Lung (tissue), 12 donors: ENCODE data around the gene RSPO3. TPM values are rescaled to one million over a fixed set of nuclear protein-coding genes. Genes with fewer than 3 reads are reported as not detected.
"Not testable (repeated sequence)": the region's sequence is repeated elsewhere in the genome, so short reads cannot be mapped to it uniquely, and the experiment has no call there.

Experiments
- ATAC-seq: fragments of 200-7000 bp; cut with Tn5 transposase; one replicate; pipeline ENCODE4 v1.9.1; 2020; ENCODE audit warnings: moderate number of reproducible peaks; ENCODE audit not compliant: insufficient read depth, low FRiP score
- DNase-seq, 3 donors: peaks; one replicate each; pipeline ENCODE4 v3.0.0-alpha.2; 2013 to 2017
- H3K27ac ChIP-seq, 2 donors: one replicate each; pipeline ENCODE4 v1.5.1; 2013; ENCODE audit warnings: mild to moderate bottlenecking in 2 of 2, moderate library complexity in 2 of 2, control low read depth in 1 of 2, inconsistent platforms in 1 of 2, low read depth in 1 of 2, low read length in 1 of 2
- H3K27me3 ChIP-seq, 3 donors: one replicate each; pipeline ENCODE4 v1.5.1; 2013; ENCODE audit warnings: low read length in 2 of 3; ENCODE audit not compliant: control insufficient read depth in 3 of 3, insufficient read depth in 3 of 3
- H3K36me3 ChIP-seq, 4 donors: one replicate each; pipeline ENCODE4 v1.5.1; 2013; ENCODE audit warnings: low read length in 4 of 4, mild to moderate bottlenecking in 1 of 4, moderate library complexity in 1 of 4; ENCODE audit not compliant: control insufficient read depth in 4 of 4, insufficient read depth in 4 of 4
- H3K4me1 ChIP-seq, 5 donors: one replicate each; pipeline ENCODE4 v1.5.1; 2013; ENCODE audit warnings: low read length in 5 of 5, mild to moderate bottlenecking in 2 of 5, moderate library complexity in 1 of 5; ENCODE audit not compliant: control insufficient read depth in 5 of 5, insufficient read depth in 5 of 5
- H3K4me3 ChIP-seq: one replicate; pipeline ENCODE4 v1.5.1; 2013; ENCODE audit warnings: mild to moderate bottlenecking, control low read depth, moderate library complexity
- H3K9ac ChIP-seq, 2 donors: one replicate each; pipeline ENCODE4 v1.5.1; 2013; ENCODE audit warnings: low read length in 2 of 2, control low read depth in 1 of 2; ENCODE audit not compliant: insufficient read depth in 1 of 2
- H3K9me3 ChIP-seq, 4 donors: one replicate each; pipeline ENCODE4 v1.5.1; 2013; ENCODE audit warnings: low read length in 3 of 4, mild to moderate bottlenecking in 1 of 4, moderate library complexity in 1 of 4; ENCODE audit not compliant: control insufficient read depth in 4 of 4, insufficient read depth in 3 of 4
- CTCF ChIP-seq: IDR thresholded peaks from 2 replicates; pipeline ENCODE4 v1.5.1; 2012; ENCODE audit warnings: mild to moderate bottlenecking; ENCODE audit errors: control extremely low read depth, extremely low read depth
- WGBS, 2 donors: extraction: QIAGEN DNeasy Blood & Tissue Kit; methylation state at CpG; one replicate each; pipeline ENCODE4 v1.1.7; 2013; 5-methylcytosine and 5-hydroxymethylcytosine counted together
- polyA plus RNA-seq, 2 donors: library from polyadenylated mRNA; stranded (reverse); fragments of 200-250 nt; gene quantifications; one replicate each; pipeline ENCODE4 v1.2.1, GENCODE V29; 2013
- total RNA-seq, 2 donors: library from RNA; depleted of rRNA in 1 of 2; stranded (reverse); fragments of >200 nt in 1 of 2; gene quantifications; one replicate each; pipeline ENCODE4 v1.2.1, GENCODE V29; 2014 to 2021
- donor health status: control.
- donor health status: control.
- donor health status: Bipolar disorder and iron deficiency.
- donor health status: healthy.
- donor health status: DM: yes; HTN: yes; CAD: no.

The RSPO3 gene
- total and polyA plus RNA-seq, 4 donors = 0.88 to 5.9 (median 4.6) TPM

DNA sequence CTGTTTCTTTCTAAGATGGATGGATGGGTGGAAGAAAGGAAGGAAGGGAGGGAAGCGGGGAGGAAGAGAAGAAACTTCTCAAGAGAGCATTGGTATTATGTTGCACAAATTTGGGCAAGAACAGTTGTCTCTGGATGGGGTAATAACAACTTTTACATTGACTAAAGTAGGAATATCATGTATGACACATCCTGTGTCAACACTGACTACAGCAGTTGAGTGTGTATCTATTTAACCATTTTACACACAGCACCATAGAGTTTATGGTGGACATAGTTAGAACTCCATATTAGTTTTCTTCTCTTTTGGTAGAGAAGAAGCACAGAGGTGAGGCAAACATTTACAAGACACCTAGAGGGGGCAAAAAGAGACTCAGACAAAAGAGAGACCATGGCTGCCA lies 103.9 kb downstream of the RSPO3 start:
- ATAC-seq (no peak), DNase-seq (no peak)
- Histone ChIP-seq H3K9ac (no peak overlapping the region), H3K9me3 (no peaks in the 10 kb centered on the region), H3K4me1 (no peaks in the 10 kb centered on the region), H3K27ac (no peak overlapping the region), H3K4me3 (no peak overlapping the region), H3K36me3 (no peaks in the 10 kb centered on the region), H3K27me3 (no peaks in the 10 kb centered on the region)
- TF ChIP-seq CTCF = no peak
- 0 to 32% methylated on average over 1 of the region's 1 CpG for WGBS, 2 donors

- Histone ChIP-seq H3K4me3 (no peak overlapping the region), H3K9ac (no peak overlapping the region), H3K9me3 (no peaks in the 10 kb centered on the region), H3K27ac (no peak overlapping the region), H3K27me3 (no peaks in the 10 kb centered on the region), H3K4me1 (no peaks in the 10 kb centered on the region), H3K36me3 (no peaks in the 10 kb centered on the region)
- ATAC-seq (no peak), DNase-seq (no peak)
- TF ChIP-seq CTCF = no peak
- WGBS, 2 donors = 79 to 96% methylated on average over 1 of the region's 1 CpG
Observed at GRCh38 chr6:127225497-127225896, 107.0 kb downstream of the RSPO3 start.

DNA sequence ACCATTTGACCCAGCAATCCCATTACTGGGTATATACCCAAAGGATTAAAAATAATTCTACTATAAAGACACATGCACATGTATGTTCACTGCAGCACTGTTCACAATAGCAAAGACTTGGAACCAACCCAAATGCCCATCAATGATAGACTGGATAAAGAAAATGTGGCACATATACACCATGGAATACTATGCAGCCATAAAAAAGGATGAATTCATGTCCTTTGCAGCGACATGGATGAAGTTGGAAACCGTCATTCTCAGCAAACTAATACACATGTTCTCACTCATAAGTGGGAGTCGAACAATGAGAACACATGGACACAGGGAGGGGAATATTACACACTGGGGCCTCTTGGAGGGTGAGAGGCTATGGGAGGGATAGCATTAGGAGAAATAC lies 115.3 kb downstream of the RSPO3 start:
- not testable (repeated sequence) for H3K9me3 ChIP-seq, H3K9ac ChIP-seq, H3K4me1 ChIP-seq, DNase-seq, H3K27ac ChIP-seq, H3K27me3 ChIP-seq, H3K36me3 ChIP-seq, H3K4me3 ChIP-seq, ATAC-seq
- 78 to 89% methylated on average over 3 of the region's 3 CpGs for WGBS, 2 donors

GRCh38 chr6:127243501-127243900 lies 125.0 kb downstream of the RSPO3 start:
- no peak overlapping the region for H3K4me3 ChIP-seq
- H3K27me3 ChIP-seq = no peaks in the 10 kb centered on the region
- 75 to 86% methylated on average over 1 of the region's 1 CpG for WGBS, 2 donors
- H3K9me3 ChIP-seq = no peaks in the 10 kb centered on the region
- ATAC-seq = no peak
- TF ChIP-seq CTCF = no peak
- no peaks in the 10 kb centered on the region for H3K4me1 ChIP-seq
- H3K9ac ChIP-seq = no peak overlapping the region
- no peaks in the 10 kb centered on the region for H3K36me3 ChIP-seq
- DNase-seq = no peak
- H3K27ac ChIP-seq = no peak overlapping the region

Other genes with a start within 250 kb of the RSPO3 start
- gene RNF146, start 148.2 kb downstream of the RSPO3 start, total RNA-seq = 10 to 100 TPM; 38.9 to 89.4 TPM
- gene RNF146, start 148.2 kb downstream of the RSPO3 start, polyA plus RNA-seq = 10 to 100 TPM; 30.4 to 30.9 TPM
- 100 to 1,000 TPM in 1 of 2 donors, 10 to 100 TPM in 1; 86.7 to 119 TPM for gene ECHDC1, start 224.9 kb downstream of the RSPO3 start, total RNA-seq
- 10 to 100 TPM; 56.5 to 76.2 TPM for gene ECHDC1, start 224.9 kb downstream of the RSPO3 start, polyA plus RNA-seq